SK-N-SH (cell line): ENCODE results near the gene FRYL.

ENCODE experiments used
- ELF1 ChIP-seq: IDR thresholded peaks from 2 replicates; pipeline ENCODE4 v1.4.0; 2012
- EP300 ChIP-seq, 2 experiments: IDR thresholded peaks; 2 replicates each; pipeline versions ENCODE4 v1.4.0 to v1.6.1; 2012; ENCODE audit warnings: borderline replicate concordance in 1 of 2, low read depth in 1 of 2, low read length in 1 of 2
- EZH2phosphoT487 ChIP-seq: fragments of 200-600 bp; sonication (generic); IDR thresholded peaks from 2 replicates; pipeline ENCODE4 v1.6.1; 2017; ENCODE audit warnings: low read depth, mixed run types, mild to moderate bottlenecking, antibody characterized with exemption, moderate library complexity, borderline replicate concordance
- MXI1 ChIP-seq: IDR thresholded peaks from 2 replicates; pipeline ENCODE4 v1.6.1; 2012; ENCODE audit warnings: mild to moderate bottlenecking, low read depth, low read length, improper control_type of control experiment
- POLR2AphosphoS5 ChIP-seq: IDR thresholded peaks from 2 replicates; pipeline ENCODE4 v1.6.1; 2012; ENCODE audit warnings: low read depth, low read length
- RFX5 ChIP-seq: IDR thresholded peaks from 2 replicates; pipeline ENCODE4 v1.6.1; 2012; ENCODE audit warnings: mild to moderate bottlenecking, improper control_type of control experiment, low read length
- TF ChIP-seq, protein P1 (sequence below): fragments of 200-600 bp; sonication (generic); IDR thresholded peaks from 2 replicates; pipeline ENCODE4 v1.6.1; 2017; ENCODE audit warnings: antibody characterized with exemption, mild to moderate bottlenecking, moderate library complexity

DNA sequence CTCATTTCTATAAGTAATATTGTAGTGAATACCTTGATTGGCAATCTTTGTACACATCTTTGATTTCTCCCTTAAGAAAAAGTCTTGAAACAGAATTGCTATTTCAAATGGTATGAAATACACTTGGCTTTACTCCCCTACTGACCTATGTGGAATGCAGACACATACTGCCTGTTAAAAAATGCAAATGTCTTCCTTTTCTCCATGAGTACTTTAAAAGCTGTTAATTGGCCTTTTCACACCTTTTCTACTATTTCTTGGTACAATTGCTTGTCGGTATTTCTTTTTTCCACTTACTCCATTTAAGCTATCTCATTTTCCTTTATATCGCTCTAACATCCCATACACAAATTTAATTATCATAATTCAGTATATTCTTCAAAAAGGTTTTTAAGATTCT lies 87.2 kb downstream of the FRYL start:
- TF ChIP-seq, protein P1, sequence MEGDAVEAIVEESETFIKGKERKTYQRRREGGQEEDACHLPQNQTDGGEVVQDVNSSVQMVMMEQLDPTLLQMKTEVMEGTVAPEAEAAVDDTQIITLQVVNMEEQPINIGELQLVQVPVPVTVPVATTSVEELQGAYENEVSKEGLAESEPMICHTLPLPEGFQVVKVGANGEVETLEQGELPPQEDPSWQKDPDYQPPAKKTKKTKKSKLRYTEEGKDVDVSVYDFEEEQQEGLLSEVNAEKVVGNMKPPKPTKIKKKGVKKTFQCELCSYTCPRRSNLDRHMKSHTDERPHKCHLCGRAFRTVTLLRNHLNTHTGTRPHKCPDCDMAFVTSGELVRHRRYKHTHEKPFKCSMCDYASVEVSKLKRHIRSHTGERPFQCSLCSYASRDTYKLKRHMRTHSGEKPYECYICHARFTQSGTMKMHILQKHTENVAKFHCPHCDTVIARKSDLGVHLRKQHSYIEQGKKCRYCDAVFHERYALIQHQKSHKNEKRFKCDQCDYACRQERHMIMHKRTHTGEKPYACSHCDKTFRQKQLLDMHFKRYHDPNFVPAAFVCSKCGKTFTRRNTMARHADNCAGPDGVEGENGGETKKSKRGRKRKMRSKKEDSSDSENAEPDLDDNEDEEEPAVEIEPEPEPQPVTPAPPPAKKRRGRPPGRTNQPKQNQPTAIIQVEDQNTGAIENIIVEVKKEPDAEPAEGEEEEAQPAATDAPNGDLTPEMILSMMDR: no peak
- TF ChIP-seq MXI1 (no peak), POLR2AphosphoS5 (no peak), EZH2phosphoT487 (no peak), ELF1 (no peak), EP300 (IDR thresholded peaks at IDR 0.05; ENCODE audit: borderline replicate concordance in 1 of 2, low read depth in 1 of 2, low read length in 1 of 2) (no peak), RFX5 (no peak)
